Endothelial cell of umbilical vein (primary cell): Measurements from ENCODE around the gene HMCES. TPM values are rescaled to one million over a fixed set of nuclear protein-coding genes. Genes with fewer than 3 reads are reported as not detected.

Source experiments
- BruUV-seq: library from RNA; stranded (reverse); fragments of 400-500 nt; replicated peaks from 2 replicates; lab custom pipeline; 2021; lab: Mats Ljungman, UMichigan
- CTCF ChIA-PET: fragments of 300-600, 350-600 bp; sonication (Branson Sonifier 250); formaldehyde crosslinking; loops from one replicate; lab custom pipeline; 2021; ENCODE audit warnings: antibody characterized with exemption, inconsistent platforms; lab: Charles Lee
- POLR2A ChIA-PET: fragments of 300-600, 350-600 bp; sonication (Branson Sonifier 250); formaldehyde crosslinking; loops from one replicate; lab custom pipeline; 2021; ENCODE audit warnings: antibody characterized with exemption, inconsistent platforms; lab: Charles Lee
- DNase-seq: peaks from one replicate; pipeline ENCODE4 v3.0.0-alpha.2; 2011; ENCODE audit warnings: low read depth, low spot score
- FAIRE-seq: peaks from 2 replicates; lab custom pipeline; 2011; peaks lifted over from hg19 to GRCh38; lab: Jason Lieb, UNC
- H2AFZ ChIP-seq: 2 replicates; pipeline ENCODE4 v1.6.0; 2012; ENCODE audit warnings: low read depth, low read length, control low read depth, inconsistent platforms
- H3K27ac ChIP-seq: 2 replicates; pipeline ENCODE4 v1.5.1; 2011; ENCODE audit warnings: low read depth, mild to moderate bottlenecking, control low read depth, low read length, moderate library complexity; ENCODE audit not compliant: insufficient read depth
- H3K27me3 ChIP-seq, 2 experiments: 2 replicates each; pipeline versions ENCODE4 v1.6.0 to v1.6.1; 2011; ENCODE audit warnings: low read length in 2 of 2, mixed read lengths in 1 of 2; ENCODE audit not compliant: control insufficient read depth in 2 of 2, insufficient read depth in 2 of 2
- H3K36me3 ChIP-seq, 2 experiments: 2 replicates in 1 of 2; 3 replicates in 1 of 2; pipeline ENCODE4 v1.5.1; 2011; ENCODE audit warnings: low read length in 2 of 2, mild to moderate bottlenecking in 1 of 2, moderate library complexity in 1 of 2; ENCODE audit not compliant: control insufficient read depth in 2 of 2, insufficient read depth in 2 of 2; ENCODE audit errors: extremely low read depth in 1 of 2
- H3K4me1 ChIP-seq: 3 replicates; pipeline ENCODE4 v1.5.1; 2011; ENCODE audit warnings: mild to moderate bottlenecking, low read length; ENCODE audit not compliant: control insufficient read depth, insufficient read depth; ENCODE audit errors: extremely low read depth
- H3K4me2 ChIP-seq: 2 replicates; pipeline ENCODE4 v1.6.1; 2011; ENCODE audit warnings: low read length, control low read depth, mixed read lengths; ENCODE audit not compliant: insufficient read depth
- H3K4me3 ChIP-seq, 3 experiments: fragments of 200-600 bp in 1 of 3; sonication (generic), shearing (Covaris generic) in 1 of 3; replicated peaks in 1 of 3; 2 replicates each; pipeline ENCODE4 v1.5.1; 2011 to 2016; ENCODE audit warnings: control low read depth in 3 of 3, low read length in 3 of 3, mild to moderate bottlenecking in 2 of 3, inconsistent platforms in 1 of 3, low read depth in 1 of 3, moderate library complexity in 1 of 3; ENCODE audit not compliant: insufficient read depth in 1 of 3
- H3K79me2 ChIP-seq: 2 replicates; pipeline ENCODE4 v1.6.0; 2012; ENCODE audit warnings: low read length, inconsistent platforms; ENCODE audit not compliant: control insufficient read depth, insufficient read depth
- H3K9ac ChIP-seq: replicated peaks from 2 replicates; pipeline ENCODE3; 2011; ENCODE audit warnings: low read length, control low read depth; ENCODE audit not compliant: insufficient read depth; ENCODE audit errors: extremely low read depth
- H3K9me1 ChIP-seq: replicated peaks from 3 replicates; pipeline ENCODE4 v1.6.0; 2011; ENCODE audit warnings: mild to moderate bottlenecking, low read length; ENCODE audit not compliant: control insufficient read depth, insufficient read depth; ENCODE audit errors: extremely low read depth
- H3K9me3 ChIP-seq: replicated peaks from 2 replicates; pipeline ENCODE4 v1.5.1; 2012; ENCODE audit warnings: low read length, inconsistent platforms; ENCODE audit not compliant: control insufficient read depth, insufficient read depth
- H4K20me1 ChIP-seq: replicated peaks from 2 replicates; pipeline ENCODE3; 2011; ENCODE audit warnings: mild to moderate bottlenecking, low read length; ENCODE audit not compliant: control insufficient read depth, insufficient read depth; ENCODE audit errors: extremely low read depth
- CTCF ChIP-seq, 2 donors: IDR thresholded peaks; 1 replicate in 1 of 2; 2 replicates in 1 of 2; pipeline ENCODE4 v1.5.1; 2011; ENCODE audit warnings: low read length in 2 of 2, mild to moderate bottlenecking in 2 of 2, moderate library complexity in 2 of 2, control low read depth in 1 of 2, inconsistent platforms in 1 of 2, low read depth in 1 of 2; ENCODE audit not compliant: insufficient read depth in 1 of 2; ENCODE audit errors: extremely low read depth in 1 of 2
- EZH2 ChIP-seq: IDR thresholded peaks from 2 replicates; pipeline ENCODE4 v1.6.1; 2012; ENCODE audit warnings: borderline replicate concordance, low read depth, mild to moderate bottlenecking, moderate library complexity, low read length, inconsistent platforms; ENCODE audit not compliant: severe bottlenecking
- FOS ChIP-seq: IDR thresholded peaks from 2 replicates; pipeline ENCODE4 v1.6.1; 2011; ENCODE audit warnings: mild to moderate bottlenecking, low read length, moderate library complexity, borderline replicate concordance; ENCODE audit not compliant: insufficient read depth
- GATA2 ChIP-seq: IDR thresholded peaks from 2 replicates; pipeline ENCODE4 v1.7.0; 2011; ENCODE audit warnings: low read depth, mild to moderate bottlenecking, moderate library complexity, mixed read lengths, low read length; ENCODE audit not compliant: insufficient read length, insufficient read depth
- JUN ChIP-seq: IDR thresholded peaks from 2 replicates; pipeline ENCODE4 v1.6.1; 2011; ENCODE audit warnings: borderline replicate concordance, low read depth; ENCODE audit not compliant: insufficient read length, insufficient read depth
- MAX ChIP-seq: IDR thresholded peaks from 2 replicates; pipeline ENCODE4 v1.6.1; 2011; ENCODE audit not compliant: insufficient read depth, insufficient read length
- MYC ChIP-seq: IDR thresholded peaks from one replicate; pipeline ENCODE4 v1.6.1; 2011; ENCODE audit warnings: mild to moderate bottlenecking, low read depth, low read length
- POLR2A ChIP-seq: IDR thresholded peaks from 2 replicates; pipeline ENCODE4 v1.6.1; 2012; ENCODE audit warnings: low read depth, mild to moderate bottlenecking, control low read depth, low read length
- POLR2AphosphoS5 ChIP-seq: IDR thresholded peaks from 2 replicates; pipeline ENCODE4 v1.6.1; 2012; ENCODE audit warnings: low read depth, mild to moderate bottlenecking, control low read depth, low read length, moderate library complexity; ENCODE audit not compliant: insufficient read depth
- dilution Hi-C: fragments of 300-500 bp; cut with MboI; formaldehyde crosslinking; loops from one replicate; pipeline ENCODE4 v1.15.0; 2019; ENCODE audit warnings: low sequenced_read_pairs; ENCODE audit not compliant: extremely low pct_ligation_motif_present
- intact Hi-C: fragments of 100-400 bp; cut with micrococcal nuclease; formaldehyde crosslinking; loops from one replicate; pipeline ENCODE4 v1.10.0; 2022
- polyA plus RNA-seq, 4 experiments: library from polyadenylated mRNA; depleted of rRNA in 3 of 4; stranded (reverse) in 3 of 4; unstranded in 1 of 4; fragments of >200 nt; gene quantifications; 2 replicates each; pipeline versions ENCODE4 v1.2.1 to v1.2.3, GENCODE V29; 2011 to 2012; ENCODE audit warnings: missing spikeins in 1 of 4
- total RNA-seq: library from RNA; stranded (reverse); gene quantifications from 2 replicates; pipeline ENCODE4 v1.2.3, GENCODE V29; 2021

HMCES gene
- total and polyA plus RNA-seq, 2 donors (not counting 3 experiments of a cell fraction or from before 2014, with no cell fraction given) = 30.6 to 40.8 TPM

DNA sequence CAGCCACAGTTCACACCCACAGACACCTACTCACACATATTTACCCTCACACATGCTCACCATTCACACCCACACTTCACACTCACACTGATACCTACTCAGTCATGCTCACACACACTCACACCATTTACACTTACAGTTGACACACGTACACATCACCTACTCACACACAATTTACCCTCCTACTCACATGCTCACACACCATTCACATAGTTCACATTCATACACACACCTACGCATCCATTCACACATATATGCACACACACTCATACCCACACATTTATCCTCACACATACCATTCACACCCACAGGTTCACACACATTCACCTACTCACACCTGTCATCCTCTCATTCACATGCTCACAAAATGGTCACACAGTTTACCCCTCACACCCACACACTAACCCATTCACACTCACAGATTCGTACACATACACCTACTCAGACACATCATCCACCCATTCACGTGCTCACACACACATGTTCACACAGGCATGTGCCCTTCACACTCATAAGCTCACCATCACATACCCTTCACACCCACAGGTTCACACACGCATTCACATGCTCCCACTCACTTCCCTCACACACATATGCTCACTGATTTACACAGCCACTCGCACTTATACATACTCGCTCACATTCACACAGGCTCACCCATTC, 42.3 kb downstream of the HMCES start:
- Histone ChIP-seq H3K27ac (no peak overlapping the region), H3K4me1 (peaks cover 4% of the 10 kb centered on the region), H2AFZ (no peak overlapping the region), H3K36me3 (no peaks in the 10 kb centered on the region), H3K79me2 (no peaks in the 10 kb centered on the region), H3K9me1 (no peaks in the 10 kb centered on the region), H3K9ac (no peak overlapping the region), H3K9me3 (no peaks in the 10 kb centered on the region), H4K20me1 (no peaks in the 10 kb centered on the region), H3K4me3 (no peak overlapping the region), H3K4me2 (no peak overlapping the region), H3K27me3 (no peaks in the 10 kb centered on the region)
- intact Hi-C loops = no loop called here
- dilution Hi-C loops = no loop called here
- TF ChIP-seq MYC (no peak), MAX (no peak), FOS (no peak), POLR2A (no peak), JUN (no peak), POLR2AphosphoS5 (no peak)
- CTCF ChIA-PET = interaction anchor here (0.7 kb wide), 1 partner anchor 12 kb away, joined by 3 read pairs; no protein-coding TSS in a partner anchor
- POLR2A ChIA-PET = no interaction called here
- FAIRE-seq = no peak
- no peak for DNase-seq
- no TSS peak for BruUV-seq

- POLR2A ChIA-PET = no interaction called here
- Histone ChIP-seq H3K9me1 (no peaks in the 10 kb centered on the region), H3K36me3 (no peaks in the 10 kb centered on the region), H4K20me1 (no peaks in the 10 kb centered on the region), H3K4me1 (peaks cover 2% of the 10 kb centered on the region), H3K27me3 (no peaks in the 10 kb centered on the region), H3K9ac (no peak overlapping the region), H2AFZ (no peak overlapping the region), H3K9me3 (no peaks in the 10 kb centered on the region), H3K4me3 (no peak overlapping the region), H3K27ac (no peak overlapping the region), H3K79me2 (no peaks in the 10 kb centered on the region), H3K4me2 (no peak overlapping the region)
- intact Hi-C loops = no loop called here
- DNase-seq (no peak), FAIRE-seq (no peak)
- no peak for TF ChIP-seq GATA2
- no peak for TF ChIP-seq EZH2
- TF ChIP-seq FOS = no peak
- TF ChIP-seq JUN = no peak
- TF ChIP-seq MYC = no peak
- no peak for TF ChIP-seq CTCF (IDR thresholded peaks at IDR 0.05; ENCODE audit: extremely low read depth in 1 of 2, insufficient read depth in 1 of 2, low read depth in 1 of 2, low read length in 2 of 2)
- TF ChIP-seq POLR2AphosphoS5 = no peak
- no peak for TF ChIP-seq MAX
- no peak for TF ChIP-seq POLR2A
- BruUV-seq = no TSS peak
- dilution Hi-C loops = no loop called here
- CTCF ChIA-PET = no interaction called here
These were observed 43.2 kb downstream of the HMCES start for GRCh38 chr3:129321887-129322286.
